Stimulated activated CD4-positive, alpha-beta T cell treated with anti-CD3 and anti-CD28 coated beads, TNF-alpha, amount 100 ng/mL, for 1 hour (primary cell): ENCODE measurements around the gene GPATCH8.

Experiments used
- DNase-seq, 3 donors: peaks; one replicate each; pipeline ENCODE4 v3.0.0-alpha.2; 2020; ENCODE audit warnings: low read depth in 3 of 3, low spot score in 1 of 3

The GPATCH8 gene

GRCh38 chr17:44464037-44464436 is 39.2 kb downstream of the GPATCH8 start:
- DNase-seq, result no peak

- DNase-seq, result no peak
These were observed 51.4 kb downstream of the GPATCH8 start for GRCh38 chr17:44451832-44452231.

DNA sequence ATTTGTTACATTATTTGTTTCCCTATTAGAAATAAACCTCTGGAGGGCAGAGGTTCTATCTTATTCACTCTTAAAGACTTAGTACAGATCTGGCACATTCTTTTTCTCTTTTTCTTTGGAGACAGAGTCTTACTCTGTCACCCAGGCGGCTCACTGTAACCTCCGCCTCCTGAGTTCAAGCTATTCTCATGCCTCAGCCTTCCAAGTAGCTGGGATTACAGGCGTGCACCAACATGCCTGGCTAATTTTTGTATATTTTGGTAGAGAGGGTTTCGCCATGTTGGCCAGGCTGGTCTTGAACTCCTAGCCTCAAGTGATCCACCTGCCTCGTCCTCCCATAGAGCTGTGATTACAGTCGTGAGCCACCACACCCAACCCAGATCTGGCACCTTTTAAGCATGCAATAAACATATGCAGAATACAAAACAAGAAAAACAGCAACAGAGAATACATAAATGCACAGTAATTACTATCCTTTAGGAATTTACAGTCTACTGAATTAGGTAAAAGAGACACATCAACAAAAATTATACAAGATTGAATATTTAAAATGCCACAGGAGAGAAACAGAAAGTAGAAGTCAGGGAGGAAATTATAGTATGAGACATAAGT is 52.1 kb downstream of the GPATCH8 start:
- DNase-seq, result no peak

DNA sequence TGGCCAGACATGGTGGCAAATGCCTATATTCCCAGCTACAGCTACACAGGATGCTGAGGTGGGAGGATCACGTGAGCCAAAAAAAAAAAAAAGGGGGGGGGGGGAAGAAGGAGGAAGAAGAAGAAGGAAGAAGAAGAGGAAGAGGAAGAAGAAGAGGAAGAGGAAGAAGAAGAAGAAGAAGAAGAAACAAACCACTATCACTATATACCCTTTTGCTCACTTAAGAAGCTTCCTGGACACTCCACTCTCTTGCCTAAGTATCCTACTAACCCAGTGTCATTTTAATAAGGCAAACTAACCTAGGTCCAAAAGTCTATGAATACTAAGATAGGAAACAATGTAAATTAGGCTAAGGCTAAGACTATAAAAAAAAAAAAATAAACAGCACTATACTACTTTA is 54.8 kb downstream of the GPATCH8 start:
- no peak for DNase-seq

DNA sequence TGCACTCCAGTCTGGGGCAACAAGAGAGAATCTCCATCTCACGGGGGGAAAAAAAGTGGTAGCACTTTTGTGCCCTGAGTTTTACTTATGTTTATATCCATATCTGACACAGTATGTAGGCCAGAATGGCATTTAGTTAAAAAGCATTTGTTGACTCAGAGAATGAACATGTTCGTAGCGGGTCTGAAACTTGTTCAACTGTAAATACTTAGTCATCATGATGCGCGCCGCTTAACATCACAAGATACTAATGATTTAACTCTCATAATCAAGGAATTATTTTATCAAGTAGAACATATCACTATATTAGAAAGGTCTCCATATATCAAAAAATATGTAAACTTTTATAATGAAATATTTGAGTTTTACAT is 58.5 kb downstream of the GPATCH8 start:
- DNase-seq, result no peak

DNA sequence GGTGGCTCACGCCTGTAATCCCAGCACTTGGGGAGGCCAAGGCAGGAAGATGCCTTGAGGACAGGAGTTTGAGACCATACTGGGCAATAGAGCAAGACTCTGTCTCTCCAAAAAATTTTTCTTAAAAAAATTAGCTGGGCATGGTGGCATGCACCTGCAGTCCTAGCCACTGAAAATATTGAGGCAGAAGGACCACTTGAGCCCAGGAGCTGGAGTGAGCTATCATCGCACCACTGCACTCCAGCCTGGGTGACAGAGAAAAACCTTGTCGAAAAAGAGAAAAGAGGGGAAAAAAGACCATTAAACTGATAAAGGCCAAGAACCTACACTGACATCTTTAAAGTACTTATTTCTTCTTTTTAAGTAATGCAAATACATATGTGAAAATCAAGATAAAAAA is 60.4 kb downstream of the GPATCH8 start:
- DNase-seq, result no peak

- no peak for DNase-seq
These were observed 64.0 kb downstream of the GPATCH8 start for GRCh38 chr17:44439168-44439567.

GRCh38 chr17:44438636-44439035 is 64.6 kb downstream of the GPATCH8 start:
- DNase-seq, result no peak

DNA sequence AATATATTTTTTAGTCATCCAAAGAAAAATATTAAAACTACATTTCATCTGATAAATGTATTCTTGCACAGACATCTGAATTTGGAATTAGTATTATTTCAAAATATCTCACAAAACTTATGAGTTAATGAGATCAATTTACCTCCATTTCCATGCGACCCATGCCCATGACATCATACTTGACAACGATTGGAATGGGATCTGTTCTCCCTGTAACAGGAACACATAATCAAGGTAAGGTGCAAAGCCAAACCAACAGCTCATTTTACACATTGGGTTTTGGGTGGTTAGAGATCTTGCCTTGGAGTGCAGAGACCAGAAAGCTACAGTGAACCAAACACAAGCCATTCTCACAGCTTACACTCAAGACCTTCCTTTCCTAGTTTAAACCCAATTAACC is 66.9 kb downstream of the GPATCH8 start:
- DNase-seq, result no peak

- no peak for DNase-seq
These were observed 70.7 kb downstream of the GPATCH8 start for GRCh38 chr17:44432254-44433157.

DNA sequence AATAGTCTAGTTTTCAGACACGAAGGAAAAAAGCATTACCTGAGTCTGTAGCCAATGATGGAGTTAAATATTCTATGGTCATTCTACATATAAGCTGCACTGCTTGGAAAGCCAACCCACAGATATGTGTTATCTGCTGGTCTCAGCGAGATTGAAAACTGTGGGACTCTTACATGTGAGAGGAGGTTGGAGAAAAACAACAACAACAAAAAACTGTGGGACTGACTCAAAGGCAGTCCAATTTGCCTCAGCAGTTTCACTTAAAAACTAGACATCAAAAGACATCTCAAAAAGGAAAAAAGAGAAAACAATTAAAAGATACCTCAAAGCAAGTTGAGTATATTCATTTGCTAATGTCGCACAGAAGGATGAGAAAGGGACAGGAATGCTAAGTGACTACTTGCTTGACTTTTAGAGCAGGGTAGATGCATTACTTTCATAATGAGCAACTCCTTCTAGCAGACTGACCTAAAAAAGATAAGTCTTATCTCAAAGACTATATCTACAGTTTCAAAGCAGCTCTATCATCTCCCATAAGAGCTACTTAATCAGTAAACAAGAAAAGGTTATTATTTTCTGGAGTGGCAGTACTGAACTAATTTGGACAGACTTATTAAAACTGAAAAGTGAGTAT is 78.3 kb downstream of the GPATCH8 start:
- DNase-seq, result no peak

DNA sequence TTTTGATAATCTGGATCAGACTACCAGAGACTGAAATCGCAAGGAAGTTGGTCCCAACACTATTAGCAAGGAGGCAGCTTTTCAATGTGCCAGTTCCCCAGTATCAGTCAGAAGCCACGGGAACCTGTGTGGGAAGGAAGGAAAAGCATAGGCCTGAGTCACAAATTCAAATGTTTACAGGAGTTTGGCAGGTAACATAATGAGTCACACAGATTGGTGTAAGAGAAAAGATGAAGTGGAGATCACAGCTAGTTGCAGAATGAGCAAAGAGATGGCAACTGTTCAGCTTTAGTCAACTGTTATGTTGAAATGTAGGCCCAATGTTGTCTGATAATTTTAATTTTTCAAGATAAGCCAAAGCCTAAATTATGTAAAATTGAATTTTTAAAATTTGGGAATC is 85.7 kb downstream of the GPATCH8 start:
- no peak for DNase-seq

DNA sequence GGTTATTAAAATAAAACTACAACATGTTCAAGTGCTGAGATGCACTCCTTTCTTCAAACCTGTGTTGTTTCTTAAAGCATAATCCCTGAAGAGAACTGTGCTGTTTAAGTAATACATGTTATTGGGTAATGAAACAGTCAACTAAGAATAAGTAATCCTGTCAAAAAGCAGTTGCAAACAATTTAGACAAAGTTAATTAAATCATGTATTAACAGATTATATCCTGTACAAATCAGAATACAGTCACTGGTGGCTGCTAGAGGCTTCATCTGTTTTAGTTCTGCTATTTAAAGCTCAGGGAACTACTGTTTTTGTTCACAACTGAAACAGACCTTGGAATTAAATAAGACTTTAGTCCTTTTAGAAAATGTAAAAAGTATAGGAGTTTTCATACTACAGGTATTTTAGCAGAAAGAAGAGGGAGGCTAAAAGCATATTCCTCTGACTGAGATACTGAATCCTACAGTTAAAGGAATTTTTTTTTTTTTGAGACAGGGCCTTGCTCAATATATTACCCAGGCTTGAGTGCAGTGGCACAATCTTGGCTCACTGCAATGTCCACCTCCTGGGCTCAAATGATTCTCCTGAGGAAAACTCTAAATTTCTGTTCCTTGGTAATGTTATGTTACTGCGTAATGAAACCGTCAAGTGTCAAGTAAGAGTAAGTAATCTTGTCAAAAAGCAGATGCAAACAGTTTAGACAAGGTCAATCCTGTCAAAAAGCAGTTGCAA is 86.5 kb downstream of the GPATCH8 start:
- no peak for DNase-seq

DNA sequence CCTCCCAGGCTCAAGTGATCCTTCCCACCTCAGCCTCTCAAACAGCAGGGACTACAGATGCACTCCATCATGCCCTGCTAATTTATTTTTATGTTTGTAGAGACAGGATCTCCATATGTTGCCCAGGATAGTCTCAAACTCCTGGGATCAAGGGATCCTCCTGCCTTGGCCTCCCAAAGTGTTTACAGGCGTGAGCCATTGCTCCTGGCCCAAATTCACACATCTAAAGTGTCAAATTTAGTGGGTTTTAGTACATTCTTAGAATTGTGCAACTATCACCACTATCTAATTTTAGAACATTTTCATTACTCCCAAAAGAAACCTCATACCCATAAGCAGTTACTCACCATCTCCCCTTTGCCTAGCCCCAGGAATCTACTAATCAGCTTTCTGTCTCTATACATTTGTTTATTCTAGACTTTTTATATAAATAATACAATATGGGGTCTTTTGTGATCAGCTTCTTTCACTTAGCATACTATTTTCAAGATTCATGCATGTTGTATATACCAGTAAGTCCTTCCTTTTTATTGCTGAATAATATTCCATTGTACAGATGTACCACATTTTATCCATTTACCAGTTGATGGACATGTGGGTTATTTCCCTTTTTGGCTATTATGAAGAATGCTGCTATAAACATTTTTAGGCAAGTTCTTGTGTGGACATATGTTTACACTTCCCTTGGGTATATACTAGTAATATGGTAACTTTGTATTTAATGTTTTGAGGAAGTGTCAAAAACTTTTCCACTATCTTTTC is 88.6 kb downstream of the GPATCH8 start:
- no peak for DNase-seq

GRCh38 chr17:44409309-44410028 is 93.7 kb downstream of the GPATCH8 start:
- DNase-seq, result no peak

GRCh38 chr17:44408786-44409185 is 94.4 kb downstream of the GPATCH8 start:
- no peak for DNase-seq

DNA sequence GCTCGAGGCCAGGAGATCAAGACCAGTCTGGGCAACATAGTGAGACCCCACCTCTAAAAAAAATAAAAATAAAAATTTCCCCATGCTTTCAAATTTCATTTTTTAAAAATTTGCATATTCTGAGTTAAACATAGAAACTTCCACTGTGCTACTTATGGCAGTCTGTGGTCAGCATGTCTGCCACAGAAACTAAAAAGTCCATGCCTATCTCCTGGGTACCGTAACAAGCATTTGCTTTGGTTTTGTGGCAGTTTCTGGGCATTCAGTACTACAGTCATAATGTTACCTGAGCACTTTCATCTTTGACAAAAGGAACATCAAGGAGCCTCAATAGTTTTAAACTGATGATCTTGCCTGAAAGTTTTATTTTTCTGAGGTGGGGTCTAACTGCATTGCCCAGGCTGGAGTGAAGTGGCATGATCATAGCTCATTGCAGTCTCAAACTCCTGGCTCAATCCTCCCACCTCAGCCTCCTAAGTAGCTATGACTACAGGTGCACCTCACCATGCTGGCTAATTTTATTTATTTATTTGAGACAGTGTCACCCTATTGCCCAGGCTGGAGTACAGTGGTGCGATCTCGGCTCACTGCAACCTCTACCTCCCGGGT is 100.5 kb downstream of the GPATCH8 start:
- DNase-seq, result no peak

DNA sequence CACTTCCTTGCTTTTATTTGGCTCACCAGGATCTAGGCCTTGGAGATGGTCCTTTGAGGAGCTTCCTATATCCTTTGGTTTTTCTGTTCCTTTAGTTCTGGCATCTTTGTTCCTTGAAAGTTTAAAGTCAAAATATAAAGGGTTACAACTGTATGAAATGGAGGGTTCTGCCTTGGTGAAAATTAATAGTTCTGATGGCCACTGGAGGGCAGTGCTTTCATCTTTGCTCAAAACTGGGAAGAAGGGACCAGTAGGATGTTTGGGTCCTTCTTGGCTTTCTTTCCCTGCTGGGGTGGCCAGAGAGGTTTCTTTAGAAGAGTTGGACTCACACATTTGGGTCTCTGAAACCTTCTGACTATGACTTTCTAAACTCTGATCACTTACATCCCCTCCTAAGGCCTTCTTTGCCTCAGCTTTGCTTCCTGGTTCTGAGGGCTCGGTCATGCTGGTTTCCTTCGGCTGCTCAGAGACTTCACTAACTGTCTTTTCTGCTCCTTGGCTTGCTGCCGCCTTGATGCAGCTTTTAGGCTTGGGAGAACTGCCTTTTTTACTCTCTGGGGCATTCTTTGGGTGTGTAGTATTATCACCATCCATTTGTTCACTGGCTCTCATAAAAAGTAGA is 102.9 kb downstream of the GPATCH8 start:
- no peak for DNase-seq
